Neural crest cell (in vitro differentiated cells): Measurements from ENCODE around the gene PDLIM4. TPM values are rescaled to one million over a fixed set of nuclear protein-coding genes. Genes with fewer than 3 reads are reported as not detected.

Experiments
- DNase-seq: peaks from one replicate; pipeline ENCODE4 v3.0.0; 2021; ENCODE audit warnings: low read depth, mixed read lengths, low spot score
- H3K27ac Mint-ChIP-seq: one replicate; pipeline ENCODE4 v1.8.0; 2021; ENCODE audit warnings: mild to moderate bottlenecking, mixed read lengths; ENCODE audit not compliant: unreplicated experiment
- H3K27me3 Mint-ChIP-seq: 2 replicates; pipeline ENCODE4 v1.8.0; 2021; ENCODE audit warnings: low read depth, mild to moderate bottlenecking, mixed read lengths
- H3K36me3 Mint-ChIP-seq: 2 replicates; pipeline ENCODE4 v1.8.0; 2021; ENCODE audit warnings: low read depth, mild to moderate bottlenecking, mixed read lengths
- H3K4me1 Mint-ChIP-seq: 2 replicates; pipeline ENCODE4 v1.8.0; 2021; ENCODE audit warnings: mixed read lengths
- H3K4me3 Mint-ChIP-seq: one replicate; pipeline ENCODE4 v1.8.0; 2021; ENCODE audit warnings: mild to moderate bottlenecking, mixed read lengths
- H3K9me3 Mint-ChIP-seq: 2 replicates; pipeline ENCODE4 v1.8.0; 2021; ENCODE audit warnings: mixed read lengths
- total RNA-seq: library from RNA; stranded (reverse); gene quantifications from 2 replicates; pipeline ENCODE4 v1.2.1, GENCODE V29; 2021
- TF ChIP-seq, protein P1 (sequence below): fragments of 200-600 bp; sonication (generic); conservative IDR thresholded peaks from 2 replicates; pipeline ENCODE4 v1.5.0; 2021; ENCODE audit warnings: antibody characterized with exemption, mild to moderate bottlenecking

Gene PDLIM4
- total RNA-seq, 1 donor from 2014 or later = 38.0 TPM

- no peaks in the 10 kb centered on the region for H3K9me3 Mint-ChIP-seq
These were observed 24.4 kb upstream of the PDLIM4 start for GRCh38 chr5:132233081-132233480.

GRCh38 chr5:132233811-132234683, 23.4 kb upstream of the PDLIM4 start:
- H3K4me1 Mint-ChIP-seq = no peaks in the 10 kb centered on the region
- no peak for DNase-seq
- no peak overlapping the region for H3K27ac Mint-ChIP-seq
- TF ChIP-seq, protein P1, sequence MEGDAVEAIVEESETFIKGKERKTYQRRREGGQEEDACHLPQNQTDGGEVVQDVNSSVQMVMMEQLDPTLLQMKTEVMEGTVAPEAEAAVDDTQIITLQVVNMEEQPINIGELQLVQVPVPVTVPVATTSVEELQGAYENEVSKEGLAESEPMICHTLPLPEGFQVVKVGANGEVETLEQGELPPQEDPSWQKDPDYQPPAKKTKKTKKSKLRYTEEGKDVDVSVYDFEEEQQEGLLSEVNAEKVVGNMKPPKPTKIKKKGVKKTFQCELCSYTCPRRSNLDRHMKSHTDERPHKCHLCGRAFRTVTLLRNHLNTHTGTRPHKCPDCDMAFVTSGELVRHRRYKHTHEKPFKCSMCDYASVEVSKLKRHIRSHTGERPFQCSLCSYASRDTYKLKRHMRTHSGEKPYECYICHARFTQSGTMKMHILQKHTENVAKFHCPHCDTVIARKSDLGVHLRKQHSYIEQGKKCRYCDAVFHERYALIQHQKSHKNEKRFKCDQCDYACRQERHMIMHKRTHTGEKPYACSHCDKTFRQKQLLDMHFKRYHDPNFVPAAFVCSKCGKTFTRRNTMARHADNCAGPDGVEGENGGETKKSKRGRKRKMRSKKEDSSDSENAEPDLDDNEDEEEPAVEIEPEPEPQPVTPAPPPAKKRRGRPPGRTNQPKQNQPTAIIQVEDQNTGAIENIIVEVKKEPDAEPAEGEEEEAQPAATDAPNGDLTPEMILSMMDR = no peak
- no peaks in the 10 kb centered on the region for H3K36me3 Mint-ChIP-seq
- H3K4me3 Mint-ChIP-seq = no peak overlapping the region
- H3K27me3 Mint-ChIP-seq = peaks cover 11% of the 10 kb centered on the region
- H3K9me3 Mint-ChIP-seq = no peaks in the 10 kb centered on the region

More at GRCh38 chr5:132233081-132233480, 24.4 kb upstream of the PDLIM4 start:
- TF ChIP-seq, protein P1 = no peak
- H3K4me3 Mint-ChIP-seq = no peak overlapping the region
- no peak for DNase-seq
- no peaks in the 10 kb centered on the region for H3K4me1 Mint-ChIP-seq
- no peaks in the 10 kb centered on the region for H3K36me3 Mint-ChIP-seq
- H3K27ac Mint-ChIP-seq = no peak overlapping the region
- peaks cover 13% of the 10 kb centered on the region for H3K27me3 Mint-ChIP-seq

GRCh38 chr5:132234684-132235062, 22.8 kb upstream of the PDLIM4 start:
- no peaks in the 10 kb centered on the region for H3K36me3 Mint-ChIP-seq
- no peaks in the 10 kb centered on the region for H3K9me3 Mint-ChIP-seq
- no peak overlapping the region for H3K27ac Mint-ChIP-seq
- DNase-seq = no peak
- TF ChIP-seq, protein P1 = no peak
- no peaks in the 10 kb centered on the region for H3K4me1 Mint-ChIP-seq
- H3K4me3 Mint-ChIP-seq = no peak overlapping the region
- peaks cover 4% of the 10 kb centered on the region for H3K27me3 Mint-ChIP-seq

DNA sequence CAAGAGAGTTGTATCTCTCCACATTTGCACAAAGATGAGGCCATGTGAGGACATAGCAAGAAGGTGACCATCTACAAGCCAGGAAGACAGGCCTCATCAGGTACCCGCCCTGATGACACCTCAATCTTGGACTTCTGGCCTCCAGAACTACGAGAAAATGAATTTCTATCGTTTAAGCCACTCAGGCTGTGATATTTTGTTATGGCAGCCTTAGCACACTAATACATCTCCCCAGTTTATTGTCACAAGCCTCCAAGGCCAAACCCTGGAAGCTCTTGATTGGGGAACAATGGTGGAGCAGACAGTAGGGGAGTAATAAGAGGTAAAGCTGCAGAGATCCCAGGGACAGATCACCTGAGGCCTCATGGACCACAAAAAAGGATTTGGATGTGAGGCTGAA, 22.2 kb upstream of the PDLIM4 start:
- Mint-ChIP-seq H3K27ac (no peak overlapping the region), H3K36me3 (no peaks in the 10 kb centered on the region), H3K9me3 (no peaks in the 10 kb centered on the region), H3K4me1 (no peaks in the 10 kb centered on the region), H3K27me3 (no peaks in the 10 kb centered on the region), H3K4me3 (no peak overlapping the region)
- DNase-seq = no peak
- TF ChIP-seq, protein P1 = no peak

GRCh38 chr5:132237141-132237540, 20.4 kb upstream of the PDLIM4 start:
- Mint-ChIP-seq H3K36me3 (peaks cover 2% of the 10 kb centered on the region), H3K9me3 (peaks cover 8% of the 10 kb centered on the region), H3K4me3 (no peak overlapping the region), H3K27me3 (no peaks in the 10 kb centered on the region), H3K4me1 (no peaks in the 10 kb centered on the region), H3K27ac (no peak overlapping the region)
- DNase-seq = no peak
- TF ChIP-seq, protein P1 = no peak
